K562 (cell line): Measurements from ENCODE around the gene KASH5. TPM values are rescaled to one million over a fixed set of nuclear protein-coding genes. Genes with fewer than 3 reads are reported as not detected.

ENCODE experiments used
- ATAC-seq: fragments of 200-7000 bp; cut with Tn5 transposase; 3 replicates; pipeline ENCODE4 v1.9.1; 2020; ENCODE audit warnings: moderate library complexity
- BruUV-seq: library from RNA; stranded (reverse); fragments of 400-500 nt; replicated peaks from 2 replicates; lab custom pipeline; 2021; lab: Mats Ljungman, UMichigan
- CTCF ChIA-PET: fragments of 300-600 bp; formaldehyde crosslinking; extraction: SDS; loops from one replicate; lab custom pipeline; 2021; ENCODE audit warnings: low intra/inter-chr PET ratio; lab: Yijun Ruan, JAX
- POLR2A ChIA-PET: fragments of 300-600, 350-650 bp; sonication (Branson Sonifier 250); formaldehyde crosslinking; extraction: SDS; loops from one replicate; lab custom pipeline; 2021; ENCODE audit warnings: antibody characterized with exemption, inconsistent platforms; lab: Yijun Ruan, JAX
- DNase-seq, 4 experiments: peaks; one replicate each; pipeline versions ENCODE4 v3.0.0 to v3.0.0-alpha.2; 2011 to 2018; ENCODE audit warnings: low spot score in 3 of 4, mixed read lengths in 3 of 4; ENCODE audit errors: extremely low read depth in 1 of 4
- FAIRE-seq: peaks from 2 replicates; lab custom pipeline; 2011; peaks lifted over from hg19 to GRCh38; lab: Jason Lieb, UNC
- H2AFZ ChIP-seq: 2 replicates; pipeline ENCODE4 v1.6.0; 2011; ENCODE audit warnings: low read depth, low read length, control low read depth, inconsistent platforms
- H3K27ac ChIP-seq: fragments of 200-600 bp; 3 replicates; pipeline ENCODE4 v1.8.0; 2011; ENCODE audit warnings: low read depth, mild to moderate bottlenecking, control low read depth, inconsistent platforms, low read length, moderate library complexity, mixed read lengths; ENCODE audit errors: extremely low read depth
- H3K27me3 ChIP-seq, 2 experiments: fragments of 300-600 bp in 1 of 2; 2 replicates in 1 of 2; 3 replicates in 1 of 2; pipeline versions ENCODE4 v1.6.0 to v1.8.0; 2011; ENCODE audit warnings: inconsistent platforms in 2 of 2, low read length in 2 of 2, mild to moderate bottlenecking in 1 of 2, mixed read lengths in 1 of 2, moderate library complexity in 1 of 2; ENCODE audit not compliant: control insufficient read depth in 2 of 2, insufficient read depth in 2 of 2
- H3K36me3 ChIP-seq: fragments of 300-600 bp; 3 replicates; pipeline ENCODE4 v1.8.0; 2011; ENCODE audit warnings: mild to moderate bottlenecking, low read length, inconsistent platforms; ENCODE audit not compliant: control insufficient read depth, insufficient read depth
- H3K4me1 ChIP-seq, 2 experiments: fragments of 200-600 bp in 1 of 2; replicated peaks in 1 of 2; 2 replicates in 1 of 2; 3 replicates in 1 of 2; pipeline versions ENCODE4 v1.5.1 to v1.8.0; 2011; ENCODE audit warnings: inconsistent platforms in 2 of 2, low read length in 2 of 2, mild to moderate bottlenecking in 1 of 2, mixed read lengths in 1 of 2, moderate library complexity in 1 of 2; ENCODE audit not compliant: control insufficient read depth in 2 of 2, insufficient read depth in 2 of 2
- H3K4me2 ChIP-seq: 2 replicates; pipeline ENCODE4 v1.6.1; 2011; ENCODE audit warnings: low read length, control low read depth, inconsistent platforms, mixed read lengths; ENCODE audit not compliant: insufficient read depth
- H3K4me3 ChIP-seq: fragments of 200-600 bp; sonication (generic), shearing (Covaris generic); 2 replicates; pipeline ENCODE4 v1.5.1; 2016; ENCODE audit warnings: control low read depth, inconsistent platforms
- H3K79me2 ChIP-seq: fragments of 200-600 bp; 3 replicates; pipeline ENCODE4 v1.8.0; 2011; ENCODE audit warnings: low read length, inconsistent platforms; ENCODE audit not compliant: control insufficient read depth, insufficient read depth
- H3K9ac ChIP-seq, 2 experiments: 2 replicates each; pipeline versions ENCODE4 v1.6.0 to v1.6.1; 2011; ENCODE audit warnings: low read depth in 2 of 2, low read length in 2 of 2, control low read depth in 1 of 2, inconsistent platforms in 1 of 2, mild to moderate bottlenecking in 1 of 2, mixed read lengths in 1 of 2; ENCODE audit not compliant: insufficient read depth in 1 of 2
- H3K9me1 ChIP-seq: one replicate; pipeline ENCODE4 v1.6.0; 2011; ENCODE audit warnings: inconsistent platforms, mild to moderate bottlenecking, low read length, moderate library complexity; ENCODE audit not compliant: control insufficient read depth, insufficient read depth
- H3K9me3 ChIP-seq: replicated peaks from 2 replicates; pipeline ENCODE4 v1.5.1; 2011; ENCODE audit warnings: low read depth, low read length, inconsistent platforms; ENCODE audit not compliant: control insufficient read depth, insufficient read depth
- H4K20me1 ChIP-seq: replicated peaks from 2 replicates; pipeline ENCODE4 v1.6.1; 2011; ENCODE audit warnings: low read length, inconsistent platforms, mixed read lengths; ENCODE audit not compliant: control insufficient read depth, insufficient read depth
- ARID1B ChIP-seq: fragments of 450-650 bp; IDR thresholded peaks from 2 replicates; pipeline ENCODE4 v1.6.1; 2016; ENCODE audit warnings: antibody characterized with exemption, mild to moderate bottlenecking, inconsistent platforms
- ATF1 ChIP-seq, 2 experiments: fragments of 450-650 bp in 1 of 2; IDR thresholded peaks; 2 replicates each; pipeline ENCODE4 v1.6.1; 2016; ENCODE audit warnings: missing compliant biosample characterization in 1 of 2, missing genetic modification characterization in 1 of 2
- KLF6 ChIP-seq: fragments of 250-450 bp; sonication (Bioruptor Pico); IDR thresholded peaks from 2 replicates; pipeline ENCODE4 v1.4.0; 2020; ENCODE audit warnings: mild to moderate bottlenecking, moderate library complexity, borderline replicate concordance
- TRIM25 ChIP-seq: fragments of 450-650 bp; IDR thresholded peaks from 2 replicates; pipeline ENCODE4 v1.7.0; 2016; ENCODE audit warnings: borderline replicate concordance
- USF1 ChIP-seq: sonication (generic); formaldehyde crosslinking; IDR thresholded peaks from 2 replicates; pipeline ENCODE4 v1.9.0; 2022; ENCODE audit warnings: mild to moderate bottlenecking, missing genetic modification reagents
- ZBTB26 ChIP-seq: fragments of 450-650 bp; formaldehyde crosslinking; IDR thresholded peaks from 2 replicates; pipeline ENCODE4 v1.4.0; 2022; ENCODE audit warnings: missing genetic modification characterization
- ZNF639 ChIP-seq, 2 experiments: fragments of 200-800 bp in 1 of 2; sonication (Bioruptor generic) in 1 of 2; sonication (generic) in 1 of 2; formaldehyde crosslinking in 1 of 2; IDR thresholded peaks in 1 of 2; conservative IDR thresholded peaks in 1 of 2; 2 replicates each; pipeline versions ENCODE4 v1.5.0 to v1.6.1; 2016 to 2020; ENCODE audit warnings: missing compliant biosample characterization in 1 of 2, missing genetic modification characterization in 1 of 2, missing genetic modification reagents in 1 of 2
- ZZZ3 ChIP-seq: fragments of 450-650 bp; IDR thresholded peaks from 2 replicates; pipeline ENCODE4 v1.6.1; 2016; ENCODE audit warnings: antibody characterized with exemption, mild to moderate bottlenecking, moderate library complexity
- WGBS: fragments of 100-300 bp; shearing (Covaris generic); methylation state at CpG from one replicate; pipeline ENCODE4 v1.1.6; 2016; ENCODE audit warnings: low coverage, mixed read lengths; ENCODE audit not compliant: insufficient coverage; ENCODE audit errors: missing lambda C conversion rate; 5-methylcytosine and 5-hydroxymethylcytosine counted together
- in situ Hi-C: fragments of 300-500 bp; cut with MboI; formaldehyde crosslinking; loops from 4 replicates; pipeline ENCODE4 v1.15.0; 2018; ENCODE audit warnings: inconsistent platforms, mixed read lengths
- intact Hi-C: fragments of 100-400 bp; cut with micrococcal nuclease; formaldehyde crosslinking; loops from 2 replicates; pipeline ENCODE4 v1.14.2; 2022
- polyA plus RNA-seq, 8 experiments: library from polyadenylated mRNA; depleted of rRNA in 4 of 8; stranded (reverse) in 5 of 8; unstranded in 3 of 8; fragments of >200 nt; fragmentation: Nextera tagmentation in 2 of 8; fragmentation: Illumina TruSeq in 1 of 8; extraction: Ambion mirVana in 2 of 8; extraction: Trizol in 1 of 8; gene quantifications; 2 replicates each; pipeline versions ENCODE4 v1.2.1 to v1.2.3, GENCODE V29; 2011 to 2014; ENCODE audit warnings: inconsistent platforms in 1 of 8, missing spikeins in 1 of 8
- total RNA-seq, 7 experiments: library from RNA; depleted of rRNA in 6 of 7; stranded (reverse); fragments of >200 nt in 6 of 7; fragmentation: Illumina TruSeq in 2 of 7; extraction: Trizol in 2 of 7; gene quantifications; 2 replicates each; pipeline versions ENCODE4 v1.2.1 to v1.2.3, GENCODE V29; 2011 to 2021; ENCODE audit warnings: low replicate concordance in 1 of 7
- TF ChIP-seq, protein P1 (sequence below): fragments of 450-650 bp; formaldehyde crosslinking; IDR thresholded peaks from 2 replicates; pipeline ENCODE4 v1.4.0; 2022; ENCODE audit warnings: missing genetic modification characterization

KASH5 gene
- total and polyA plus RNA-seq, 9 of the 15 experiments (the other 6 are each of a cell fraction or from before 2014, with no cell fraction given) = 0.07 to 0.84 (median 0.34) TPM; not detected in 1

- peak overlapping the region; percentile 54 for H3K27ac ChIP-seq
- H4K20me1 ChIP-seq = no peaks in the 10 kb centered on the region
- H3K9me3 ChIP-seq = no peaks in the 10 kb centered on the region
- no peaks in the 10 kb centered on the region for H3K27me3 ChIP-seq
- CTCF ChIA-PET = no interaction called here
- no peaks in the 10 kb centered on the region for H3K79me2 ChIP-seq
- POLR2A ChIA-PET = interaction anchor here (1.1 to 2.1 kb wide), 3 partner anchors 9 to 34 kb away, joined by 4 to 14 read pairs (median 5); partner anchors contain the start of gene GFY
- intact Hi-C loops (no loop called here), in situ Hi-C loops (no loop called here)
- ATAC-seq (peak; percentile 66), DNase-seq (peak in 1 of 4 experiments; percentile 57), FAIRE-seq (peak; percentile 86)
- H3K9ac ChIP-seq = peak overlapping the region; percentile 35 to 75; a peak in 3 of 4 replicates
- H2AFZ ChIP-seq = peak overlapping the region; percentile 78
- peak overlapping the region; percentile 33 for H3K4me2 ChIP-seq
- BruUV-seq = no TSS peak
- H3K9me1 ChIP-seq = no peaks in the 10 kb centered on the region
- no peaks in the 10 kb centered on the region for H3K36me3 ChIP-seq
- WGBS = 35% methylated on average over 5 of the region's 5 CpGs
- no peak overlapping the region for H3K4me3 ChIP-seq
- peaks cover 26 to 40% of the 10 kb centered on the region in 2 experiments for H3K4me1 ChIP-seq
- TF ChIP-seq ZNF639 (CRISPR knock-in tag; conservative IDR thresholded peaks at IDR 0.05 in 1 of 2, IDR thresholded peaks at IDR 0.05 in 1 of 2) (peak in 1 of 2 experiments; percentile 20; a peak in 1 of 4 replicates), KLF6 (0 out of 2 replicates have a peak, but pooled peaks have one; percentile 71), TRIM25 (no peak), ZZZ3 (no peak), ZBTB26 (peak; percentile 73; the same call in 1 of the 2 replicates), ATF1 (CRISPR knock-in tag; IDR thresholded peaks at IDR 0.05) (no peak), ATF1 (tag; IDR thresholded peaks at IDR 0.05) (no peak), USF1 (CRISPR knock-in tag) (no peak), ARID1B (peak; percentile 41; the same call in 1 of the 2 replicates)
- TF ChIP-seq, protein P1, sequence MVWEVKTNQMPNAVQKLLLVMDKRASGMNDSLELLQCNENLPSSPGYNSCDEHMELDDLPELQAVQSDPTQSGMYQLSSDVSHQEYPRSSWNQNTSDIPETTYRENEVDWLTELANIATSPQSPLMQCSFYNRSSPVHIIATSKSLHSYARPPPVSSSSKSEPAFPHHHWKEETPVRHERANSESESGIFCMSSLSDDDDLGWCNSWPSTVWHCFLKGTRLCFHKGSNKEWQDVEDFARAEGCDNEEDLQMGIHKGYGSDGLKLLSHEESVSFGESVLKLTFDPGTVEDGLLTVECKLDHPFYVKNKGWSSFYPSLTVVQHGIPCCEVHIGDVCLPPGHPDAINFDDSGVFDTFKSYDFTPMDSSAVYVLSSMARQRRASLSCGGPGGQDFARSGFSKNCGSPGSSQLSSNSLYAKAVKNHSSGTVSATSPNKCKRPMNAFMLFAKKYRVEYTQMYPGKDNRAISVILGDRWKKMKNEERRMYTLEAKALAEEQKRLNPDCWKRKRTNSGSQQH (CRISPR knock-in tag) = peak; percentile 71; the same call in 1 of the 2 replicates
Observed at GRCh38 chr19:49409441-49410029, 21.5 kb downstream of the KASH5 start.
